Measurements from ENCODE around the gene CARD6. TPM values are rescaled to one million over a fixed set of nuclear protein-coding genes. Genes with fewer than 3 reads are reported as not detected.
"Not testable (repeated sequence)": the region's sequence is repeated elsewhere in the genome, so short reads cannot be mapped to it uniquely, and the experiment has no call there.

CARD6 gene, protein sequence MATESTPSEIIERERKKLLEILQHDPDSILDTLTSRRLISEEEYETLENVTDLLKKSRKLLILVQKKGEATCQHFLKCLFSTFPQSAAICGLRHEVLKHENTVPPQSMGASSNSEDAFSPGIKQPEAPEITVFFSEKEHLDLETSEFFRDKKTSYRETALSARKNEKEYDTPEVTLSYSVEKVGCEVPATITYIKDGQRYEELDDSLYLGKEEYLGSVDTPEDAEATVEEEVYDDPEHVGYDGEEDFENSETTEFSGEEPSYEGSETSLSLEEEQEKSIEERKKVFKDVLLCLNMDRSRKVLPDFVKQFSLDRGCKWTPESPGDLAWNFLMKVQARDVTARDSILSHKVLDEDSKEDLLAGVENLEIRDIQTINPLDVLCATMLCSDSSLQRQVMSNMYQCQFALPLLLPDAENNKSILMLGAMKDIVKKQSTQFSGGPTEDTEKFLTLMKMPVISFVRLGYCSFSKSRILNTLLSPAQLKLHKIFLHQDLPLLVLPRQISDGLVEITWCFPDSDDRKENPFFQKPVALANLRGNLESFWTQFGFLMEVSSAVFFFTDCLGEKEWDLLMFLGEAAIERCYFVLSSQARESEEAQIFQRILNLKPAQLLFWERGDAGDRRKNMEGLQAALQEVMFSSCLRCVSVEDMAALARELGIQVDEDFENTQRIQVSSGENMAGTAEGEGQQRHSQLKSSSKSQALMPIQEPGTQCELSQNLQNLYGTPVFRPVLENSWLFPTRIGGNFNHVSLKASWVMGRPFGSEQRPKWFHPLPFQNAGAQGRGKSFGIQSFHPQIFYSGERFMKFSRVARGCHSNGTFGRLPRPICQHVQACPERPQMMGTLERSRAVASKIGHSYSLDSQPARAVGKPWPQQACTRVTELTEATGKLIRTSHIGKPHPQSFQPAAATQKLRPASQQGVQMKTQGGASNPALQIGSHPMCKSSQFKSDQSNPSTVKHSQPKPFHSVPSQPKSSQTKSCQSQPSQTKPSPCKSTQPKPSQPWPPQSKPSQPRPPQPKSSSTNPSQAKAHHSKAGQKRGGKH
- 1 to 10 TPM; 1.4 to 3.6 (median 2.2) TPM for polyA plus RNA-seq (ENCODE audit: low read depth in 6 of 6)

DNA sequence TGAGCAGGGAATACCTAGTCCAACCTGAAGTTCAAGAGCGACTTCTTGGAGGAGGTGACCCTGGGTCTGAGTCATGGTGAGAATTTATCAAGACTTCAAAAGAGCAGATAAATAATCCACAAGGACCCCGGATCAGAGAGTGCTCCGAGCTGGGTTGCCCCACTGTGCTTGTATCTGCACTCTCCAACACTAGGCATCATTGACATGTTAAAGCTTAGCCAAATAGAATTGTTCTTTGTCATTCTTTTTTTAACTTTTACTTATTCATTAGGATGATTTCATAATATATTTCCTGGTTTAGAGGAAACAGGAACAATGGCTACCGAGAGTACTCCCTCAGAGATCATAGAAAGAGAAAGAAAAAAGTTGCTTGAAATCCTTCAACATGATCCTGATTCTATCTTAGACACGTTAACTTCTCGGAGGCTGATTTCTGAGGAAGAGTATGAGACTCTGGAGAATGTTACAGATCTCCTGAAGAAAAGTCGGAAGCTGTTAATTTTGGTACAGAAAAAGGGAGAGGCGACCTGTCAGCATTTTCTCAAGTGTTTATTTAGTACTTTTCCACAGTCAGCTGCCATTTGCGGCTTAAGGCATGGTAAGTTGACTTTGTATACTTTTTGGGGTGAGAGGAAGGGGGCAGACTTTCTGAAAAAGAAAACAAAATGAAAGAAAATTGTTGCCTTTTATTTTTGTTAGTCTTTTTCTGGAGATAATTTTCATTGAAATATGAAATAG, at the start of gene CARD6:
TSS of gene CARD6 (plus strand) at position 300 of the 738 bp plus-strand sequence. CDS start at position 316, 16 bp downstream.
- H3K4me3 Mint-ChIP-seq: peak within 1 kb of the TSS; percentile 89 to 97 (median 94)
- peak; percentile 31 for DNase-seq
- ATAC-seq (ENCODE audit: low read depth in 2 of 2): peak; percentile 41 to 55
- H3K9me3 Mint-ChIP-seq: no peaks in the 10 kb centered on the region
- H3K27ac Mint-ChIP-seq: peak within 1 kb of the TSS; percentile 88 to 95 (median 92)
- H3K4me1 Mint-ChIP-seq: peaks cover 9 to 13% (median 12%) of the 10 kb centered on the region in 3 donors
- peaks cover 4 to 17% (median 5%) of the 10 kb centered on the region in 3 donors for H3K27me3 Mint-ChIP-seq
- peaks cover 8 to 9% of the 10 kb centered on the region in 2 donors for H3K36me3 Mint-ChIP-seq

DNA sequence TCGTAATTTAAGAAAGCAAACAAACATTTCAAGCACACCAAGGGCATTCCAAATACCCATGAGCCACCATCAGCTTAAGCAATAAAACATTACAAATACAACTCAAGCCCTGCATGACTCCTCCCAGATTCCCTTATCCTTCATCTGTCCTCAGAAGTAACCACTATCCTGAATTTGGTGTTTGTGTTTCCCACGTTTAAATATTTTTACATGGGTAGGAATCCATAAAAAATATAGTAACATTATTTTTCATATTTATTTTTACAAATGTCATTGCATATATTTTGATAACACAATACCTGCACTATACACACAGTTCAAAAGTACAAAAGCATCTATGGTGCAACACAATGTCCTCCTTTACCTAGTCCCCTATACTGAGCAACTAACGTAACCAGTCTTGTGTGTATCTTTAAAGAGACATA, 49.4 kb upstream of the CARD6 start:
- DNase-seq: no peak
- H3K27me3 Mint-ChIP-seq: no peaks in the 10 kb centered on the region
- peaks cover 44 to 67% (median 60%) of the 10 kb centered on the region in 3 donors for H3K4me1 Mint-ChIP-seq
- no peak overlapping the region for H3K4me3 Mint-ChIP-seq
- no peak for ATAC-seq (ENCODE audit: low read depth in 2 of 2)
- peaks cover 10 to 14% of the 10 kb centered on the region in 2 donors for H3K36me3 Mint-ChIP-seq
- no peak overlapping the region for H3K27ac Mint-ChIP-seq
- peaks cover 0 to 5% (median 2%) of the 10 kb centered on the region in 7 donors for H3K9me3 Mint-ChIP-seq

DNA sequence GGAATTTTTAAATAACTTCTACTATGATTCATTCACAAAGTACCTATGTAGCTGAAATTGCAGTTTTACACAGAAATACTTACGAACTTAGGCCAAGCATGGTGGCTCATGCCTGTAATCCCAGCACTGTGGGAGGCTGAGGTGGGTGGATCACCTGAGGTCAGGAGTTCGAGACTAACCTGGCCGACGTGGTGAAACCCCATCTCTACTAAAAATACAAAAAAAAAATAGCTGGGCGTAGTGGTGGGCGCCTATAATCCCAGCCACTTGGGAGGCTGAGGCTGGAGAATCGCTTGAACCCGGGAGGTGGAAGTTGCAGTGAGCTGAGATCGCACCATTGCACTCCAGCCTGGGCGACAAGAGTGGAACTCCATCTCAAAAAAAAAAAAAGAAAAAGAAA, 48.5 kb upstream of the CARD6 start:
- not testable (repeated sequence) for DNase-seq; ATAC-seq (ENCODE audit: low read depth in 2 of 2); H3K4me3 Mint-ChIP-seq; H3K27ac Mint-ChIP-seq; H3K27me3 Mint-ChIP-seq; H3K9me3 Mint-ChIP-seq
- Mint-ChIP-seq H3K4me1 (peaks cover 43 to 72% (median 54%) of the 10 kb centered on the region in 3 donors), H3K36me3 (peaks cover 10 to 13% of the 10 kb centered on the region in 2 donors)

DNA sequence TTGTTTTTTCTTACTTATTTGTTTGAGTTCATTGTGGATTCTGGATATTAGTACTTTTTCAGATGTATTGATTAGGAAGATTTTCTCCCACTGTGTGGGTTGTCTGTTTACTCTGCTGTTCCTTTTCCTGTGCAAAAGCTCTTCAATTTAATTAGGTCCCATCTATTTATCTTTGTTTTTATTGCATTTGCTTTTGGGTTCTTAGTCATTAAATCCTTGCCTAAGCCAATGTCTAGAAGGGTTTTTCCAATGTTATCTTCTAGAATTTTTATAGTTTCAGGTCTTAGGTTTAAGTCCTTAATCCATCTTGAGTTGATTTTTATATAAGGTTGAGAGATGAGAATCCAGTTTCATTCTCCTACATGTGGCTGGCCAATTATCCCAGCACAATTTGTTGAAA, 46.8 kb upstream of the CARD6 start:
- Mint-ChIP-seq H3K27ac (peak overlapping the region in 1 of 6 donors; percentile 31), H3K4me1 (peaks cover 37 to 64% (median 43%) of the 10 kb centered on the region in 3 donors)
- not testable (repeated sequence) for DNase-seq; H3K27me3 Mint-ChIP-seq; H3K36me3 Mint-ChIP-seq; H3K4me3 Mint-ChIP-seq; ATAC-seq (ENCODE audit: low read depth in 2 of 2); H3K9me3 Mint-ChIP-seq

DNA sequence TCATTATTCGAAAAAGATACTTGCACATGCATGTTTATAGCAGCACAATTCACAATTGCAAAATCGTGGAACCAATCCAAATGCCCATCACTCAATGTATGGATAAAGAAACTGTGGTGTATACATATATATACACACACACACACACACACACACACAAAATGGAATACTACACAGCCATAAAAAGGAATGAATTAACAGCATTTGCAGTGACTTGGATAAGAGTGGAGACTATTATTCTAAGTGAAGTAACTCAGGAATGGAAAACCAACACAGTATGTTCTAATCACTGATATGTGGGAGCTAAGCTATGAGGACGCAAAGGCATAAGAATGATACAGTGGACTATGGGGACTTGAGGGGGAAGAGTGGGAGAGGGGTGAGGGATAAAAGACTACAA, 46.3 kb upstream of the CARD6 start:
- H3K27me3 Mint-ChIP-seq; H3K9me3 Mint-ChIP-seq; ATAC-seq (ENCODE audit: low read depth in 2 of 2); H3K36me3 Mint-ChIP-seq; DNase-seq: not testable (repeated sequence)
- peaks cover 34 to 63% (median 40%) of the 10 kb centered on the region in 3 donors for H3K4me1 Mint-ChIP-seq
- peak overlapping the region in 1 of 8 donors; percentile 68 for H3K4me3 Mint-ChIP-seq
- H3K27ac Mint-ChIP-seq: peak overlapping the region in 1 of 6 donors; percentile 59

DNA sequence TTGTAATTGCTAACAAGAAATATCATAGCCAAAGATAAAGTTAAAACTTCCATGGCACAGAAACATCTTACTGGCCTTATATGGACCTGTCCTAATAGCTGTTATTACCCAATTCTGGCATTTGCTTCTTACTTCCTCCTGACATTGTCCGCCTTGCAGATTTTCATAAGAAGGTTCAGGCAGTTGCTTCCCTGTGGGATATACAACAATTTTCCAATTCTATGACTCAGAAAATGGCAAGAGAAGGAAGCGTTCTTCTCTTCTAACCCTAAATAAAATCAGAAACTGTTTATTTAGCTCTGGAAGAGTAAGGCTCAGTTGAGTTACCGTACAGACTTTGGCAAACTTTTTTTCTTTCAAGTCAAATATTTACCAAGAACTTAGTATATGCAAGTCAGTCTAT, 44.7 kb upstream of the CARD6 start:
- H3K4me1 Mint-ChIP-seq: peaks cover 28 to 50% (median 36%) of the 10 kb centered on the region in 3 donors
- H3K27me3 Mint-ChIP-seq: no peaks in the 10 kb centered on the region
- H3K4me3 Mint-ChIP-seq: peak overlapping the region; percentile 33 to 96 (median 88)
- H3K27ac Mint-ChIP-seq: peak overlapping the region in 4 of 6 donors; percentile 24 to 90 (median 84)
- DNase-seq: no peak
- peaks cover 0 to 4% of the 10 kb centered on the region in 2 donors for H3K36me3 Mint-ChIP-seq
- H3K9me3 Mint-ChIP-seq: no peaks in the 10 kb centered on the region
- no peak for ATAC-seq (ENCODE audit: low read depth in 2 of 2)

DNA sequence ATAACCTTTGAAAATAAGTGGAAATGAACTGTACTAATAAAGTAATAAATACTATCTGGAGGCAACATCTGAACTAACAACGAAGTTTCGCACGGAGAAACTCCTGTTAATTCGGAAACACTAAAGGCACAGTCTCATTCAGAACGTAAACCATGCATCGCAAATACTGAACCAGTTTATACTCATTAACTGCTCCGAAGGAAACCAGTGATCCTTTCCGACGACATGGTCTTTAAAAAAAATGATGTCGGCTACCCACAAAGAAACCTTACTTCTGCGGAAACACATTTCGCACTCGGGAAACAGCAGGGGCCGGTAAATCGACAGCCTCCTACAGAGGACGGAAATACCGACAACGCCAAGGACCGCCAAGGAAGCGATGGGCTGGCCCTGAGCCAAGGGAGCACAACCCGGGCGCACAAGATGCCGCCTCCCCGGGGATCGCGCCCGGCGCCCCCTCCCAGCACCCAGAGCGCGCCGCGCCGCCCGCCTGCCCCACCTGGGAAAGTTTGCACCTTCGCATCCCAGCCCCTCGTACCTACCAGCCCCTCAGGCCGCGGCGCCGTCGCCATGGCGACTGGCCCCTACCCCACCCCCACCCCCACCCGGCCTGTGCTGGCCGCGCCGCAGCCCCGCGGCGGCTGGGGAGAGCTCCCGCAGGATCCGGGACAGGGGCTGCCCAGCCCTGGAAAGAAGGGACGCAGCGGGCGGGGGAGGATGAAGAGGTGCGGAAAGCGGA, 43.7 kb upstream of the CARD6 start:
- Mint-ChIP-seq H3K27me3 (no peaks in the 10 kb centered on the region), H3K4me1 (peaks cover 28 to 50% (median 36%) of the 10 kb centered on the region in 3 donors), H3K36me3 (peaks cover 0 to 4% of the 10 kb centered on the region in 2 donors), H3K4me3 (peak overlapping the region; percentile 83 to 97 (median 94)), H3K9me3 (no peaks in the 10 kb centered on the region), H3K27ac (peak overlapping the region; percentile 54 to 97 (median 91))
- peak; percentile 61 for DNase-seq
- peak; percentile 24 to 30 for ATAC-seq (ENCODE audit: low read depth in 2 of 2)

DNA sequence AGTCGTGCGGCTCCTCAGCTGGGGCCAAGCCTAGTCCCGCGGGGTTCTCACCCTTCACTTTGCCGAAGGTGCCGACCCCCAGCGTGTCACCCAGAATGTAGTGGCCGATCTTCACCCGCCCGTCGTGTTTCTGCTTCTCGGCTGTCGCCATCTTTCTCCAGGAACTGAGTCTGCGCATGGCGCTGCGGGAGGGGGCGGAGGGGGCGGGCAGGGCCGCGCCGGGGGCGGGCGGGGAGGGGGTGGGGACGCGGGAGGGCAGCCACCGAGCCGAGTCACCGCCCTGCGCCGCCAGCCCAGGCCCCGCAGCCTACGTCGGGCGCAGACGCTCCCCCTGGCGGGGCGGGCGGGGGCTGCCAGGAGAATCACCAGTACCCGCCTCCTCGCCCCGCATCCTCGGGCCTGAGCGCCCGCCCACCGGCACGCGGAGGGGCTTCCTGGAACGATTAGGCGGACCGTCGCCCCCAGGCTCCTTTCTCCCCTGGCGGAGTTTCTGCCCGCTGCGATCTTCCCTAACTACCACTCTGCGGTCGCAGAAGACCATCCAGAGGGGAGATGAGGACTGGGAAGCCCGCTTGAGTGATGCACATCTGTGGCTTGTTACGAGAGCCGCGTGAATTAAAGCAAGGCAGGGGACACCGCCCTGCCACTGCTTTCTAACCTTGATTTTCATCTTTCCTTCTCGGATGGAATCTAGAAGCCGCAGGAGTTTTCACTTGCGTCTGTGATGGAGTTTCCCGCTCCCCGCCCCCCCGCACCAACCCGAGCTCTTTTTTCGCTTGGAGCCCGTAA, 43.0 kb upstream of the CARD6 start, which contains the start of gene PRKAA1:
TSS of gene PRKAA1 (minus strand) at position 363 of the 789 bp plus-strand sequence. CDS start at position 178, 185 bp downstream.
- Mint-ChIP-seq H3K9me3 (no peaks in the 10 kb centered on the region), H3K4me1 (peaks cover 26 to 46% (median 33%) of the 10 kb centered on the region in 3 donors)

DNA sequence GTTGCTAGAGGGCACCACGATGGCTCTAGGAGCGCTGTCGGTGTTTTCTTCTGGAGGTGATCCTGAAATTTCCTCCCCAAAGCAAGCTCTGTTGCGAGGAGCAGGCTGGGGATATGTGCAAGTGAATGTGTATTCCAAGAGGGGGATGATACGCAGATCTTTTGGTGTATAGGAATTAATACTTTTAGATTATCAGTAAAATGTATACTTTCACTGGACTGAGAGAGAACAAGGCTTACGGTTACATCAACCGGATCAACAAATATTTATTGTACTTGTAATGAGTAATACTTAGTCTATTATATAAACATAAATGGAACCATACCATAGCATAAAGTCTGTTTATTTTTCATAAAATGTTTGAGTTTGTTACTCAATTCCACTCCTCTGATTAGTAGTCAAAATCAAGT, 42.4 kb upstream of the CARD6 start:
- Mint-ChIP-seq H3K4me1 (peaks cover 20 to 40% (median 27%) of the 10 kb centered on the region in 3 donors), H3K27me3 (no peaks in the 10 kb centered on the region), H3K4me3 (peak overlapping the region; percentile 83 to 97 (median 94)), H3K36me3 (peaks cover 0 to 4% of the 10 kb centered on the region in 2 donors), H3K9me3 (no peaks in the 10 kb centered on the region), H3K27ac (peak overlapping the region; percentile 86 to 98 (median 97))
- ATAC-seq (ENCODE audit: low read depth in 2 of 2) (no peak), DNase-seq (no peak)

More for the DNA sequence above, 43.0 kb upstream of the CARD6 start, which contains the start of gene PRKAA1:
- peak within 1 kb of the TSS; percentile 83 to 97 (median 96) for H3K4me3 Mint-ChIP-seq
- H3K36me3 Mint-ChIP-seq: peaks cover 0 to 4% of the 10 kb centered on the region in 2 donors
- peak within 1 kb of the TSS; percentile 86 to 98 (median 97) for H3K27ac Mint-ChIP-seq
- peak; percentile 90 to 92 for ATAC-seq (ENCODE audit: low read depth in 2 of 2)
- no peaks in the 10 kb centered on the region for H3K27me3 Mint-ChIP-seq
- peak; percentile 95 for DNase-seq

DNA sequence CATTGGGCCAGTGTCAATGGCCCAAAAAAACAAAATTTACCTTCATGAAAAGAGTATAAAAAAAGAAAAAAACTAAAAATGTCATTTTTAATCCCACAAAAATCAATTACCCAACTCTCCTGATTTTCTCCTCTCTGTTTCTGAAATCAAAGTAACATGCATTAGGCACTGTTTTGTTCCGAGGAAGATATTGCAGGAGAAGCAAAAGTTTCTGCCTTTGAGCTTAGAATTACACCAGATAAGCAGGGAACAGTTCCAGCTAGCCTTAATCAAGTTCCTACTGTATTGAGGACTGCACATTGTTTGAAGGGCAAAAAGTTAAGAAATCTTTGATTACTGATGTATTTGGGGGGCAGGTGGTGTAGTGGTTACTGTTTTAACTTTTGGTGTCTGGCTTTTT, 41.9 kb upstream of the CARD6 start:
- no peaks in the 10 kb centered on the region for H3K27me3 Mint-ChIP-seq
- peaks cover 16 to 36% (median 23%) of the 10 kb centered on the region in 3 donors for H3K4me1 Mint-ChIP-seq
- DNase-seq: no peak
- peaks cover 0 to 1% of the 10 kb centered on the region in 2 donors for H3K36me3 Mint-ChIP-seq
- H3K27ac Mint-ChIP-seq: peak overlapping the region in 4 of 6 donors; percentile 49 to 98 (median 88)
- no peak for ATAC-seq (ENCODE audit: low read depth in 2 of 2)
- H3K4me3 Mint-ChIP-seq: peak overlapping the region in 7 of 8 donors; percentile 24 to 97 (median 83)
- no peaks in the 10 kb centered on the region for H3K9me3 Mint-ChIP-seq

Measured in naive B cell (primary cell).